Muscle of arm (tissue), 12 donors: ENCODE data around the gene SPSB1. TPM values are rescaled to one million over a fixed set of nuclear protein-coding genes. Genes with fewer than 3 reads are reported as not detected.

Source experiments
- DNase-seq: peaks from one replicate; pipeline ENCODE4 v3.0.0-alpha.2; 2013
- polyA plus RNA-seq, 12 donors: library from polyadenylated mRNA; unstranded; fragments of 120-200 nt; gene quantifications; one replicate each; pipeline ENCODE4 v1.2.1, GENCODE V29; 2013; ENCODE audit not compliant: insufficient read length in 12 of 12

SPSB1 gene
- polyA plus RNA-seq, 12 donors, result 5.4 to 11.4 (median 7.0) TPM; not detected in 1

GRCh38 chr1:9388335-9389180 is 95.9 kb downstream of the SPSB1 start:
- DNase-seq, result no peak

- DNase-seq, result no peak
These were observed 97.3 kb downstream of the SPSB1 start for GRCh38 chr1:9389968-9390367.

GRCh38 chr1:9391620-9392019 is 98.9 kb downstream of the SPSB1 start:
- DNase-seq, result no peak

GRCh38 chr1:9394010-9394409 is 101.3 kb downstream of the SPSB1 start:
- DNase-seq, result no peak

GRCh38 chr1:9395018-9395417 is 102.3 kb downstream of the SPSB1 start:
- DNase-seq, result peak; percentile 58

- no peak for DNase-seq
These were observed 104.4 kb downstream of the SPSB1 start for GRCh38 chr1:9397047-9397446.

- peak; percentile 45 for DNase-seq
These were observed 105.4 kb downstream of the SPSB1 start for GRCh38 chr1:9397997-9398526.

- no peak for DNase-seq
These were observed 107.1 kb downstream of the SPSB1 start for GRCh38 chr1:9399510-9400424.

- no peak for DNase-seq
These were observed 107.9 kb downstream of the SPSB1 start for GRCh38 chr1:9400425-9401079.

GRCh38 chr1:9401080-9401453 is 108.4 kb downstream of the SPSB1 start:
- DNase-seq, result no peak

GRCh38 chr1:9402256-9402616 is 109.5 kb downstream of the SPSB1 start:
- DNase-seq, result no peak

- no peak for DNase-seq
These were observed 110.1 kb downstream of the SPSB1 start for GRCh38 chr1:9402717-9403225.

GRCh38 chr1:9404117-9404914 is 111.6 kb downstream of the SPSB1 start:
- DNase-seq, result no peak

- DNase-seq, result no peak
These were observed 113.4 kb downstream of the SPSB1 start for GRCh38 chr1:9406111-9406510.

GRCh38 chr1:9410737-9411297 is 118.1 kb downstream of the SPSB1 start:
- DNase-seq, result no peak

- peak; percentile 68 for DNase-seq
These were observed 120.6 kb downstream of the SPSB1 start for GRCh38 chr1:9413071-9413876.

GRCh38 chr1:9413877-9414213 is 121.2 kb downstream of the SPSB1 start:
- peak; percentile 71 for DNase-seq

- DNase-seq, result no peak
These were observed 123.8 kb downstream of the SPSB1 start for GRCh38 chr1:9416506-9416905.

- DNase-seq, result no peak
These were observed 124.3 kb downstream of the SPSB1 start for GRCh38 chr1:9416918-9417500.
